ENCODE measurements around the gene LAMTOR4.

LAMTOR4 gene

GRCh38 chr7:100153708-100154535, 5.2 kb downstream of the LAMTOR4 start:
- DNase-seq (ENCODE audit: low read depth in 2 of 2), result no peak

DNA sequence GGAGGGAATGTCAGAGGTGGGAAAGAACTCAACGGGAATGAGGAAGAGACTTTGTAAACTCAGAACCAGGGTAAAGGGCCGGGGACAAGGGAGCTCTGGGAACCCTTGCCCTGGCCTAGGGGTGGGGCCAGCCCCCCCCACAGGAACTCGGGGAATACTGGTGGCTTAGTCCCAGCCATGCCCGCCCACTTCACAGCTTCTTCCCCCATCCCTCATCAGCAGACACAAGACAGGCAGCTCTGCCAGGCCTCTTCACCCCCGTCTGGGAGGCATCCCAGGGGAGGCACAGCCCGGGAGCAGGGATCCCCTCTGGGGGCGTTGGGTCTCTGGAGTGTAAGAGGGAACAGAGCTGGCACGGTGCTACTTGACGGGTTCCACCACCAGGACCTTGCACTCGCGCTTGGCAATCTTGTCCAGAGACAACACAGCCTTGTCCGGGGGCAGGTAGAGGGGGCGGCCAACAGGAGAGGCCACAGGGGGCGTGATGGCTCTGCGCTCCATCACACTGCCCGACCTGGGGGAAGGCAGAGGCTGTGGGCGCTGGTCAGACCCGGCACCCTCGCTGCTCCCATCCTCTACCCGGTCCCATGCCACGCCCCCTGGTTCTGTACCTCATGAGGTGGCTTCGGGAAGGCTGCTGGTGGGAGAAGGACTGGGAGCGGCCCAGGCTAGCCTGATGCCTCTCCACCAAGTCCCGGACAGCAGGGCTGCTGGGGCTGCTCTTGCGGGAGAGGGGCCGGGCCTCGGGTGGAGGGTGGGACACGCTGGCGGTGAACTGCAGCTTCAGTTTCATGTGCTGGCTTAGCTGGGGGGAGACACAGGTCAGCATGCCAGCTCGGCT, 6.2 kb downstream of the LAMTOR4 start:
- DNase-seq (ENCODE audit: low read depth in 2 of 2), result no peak

DNA sequence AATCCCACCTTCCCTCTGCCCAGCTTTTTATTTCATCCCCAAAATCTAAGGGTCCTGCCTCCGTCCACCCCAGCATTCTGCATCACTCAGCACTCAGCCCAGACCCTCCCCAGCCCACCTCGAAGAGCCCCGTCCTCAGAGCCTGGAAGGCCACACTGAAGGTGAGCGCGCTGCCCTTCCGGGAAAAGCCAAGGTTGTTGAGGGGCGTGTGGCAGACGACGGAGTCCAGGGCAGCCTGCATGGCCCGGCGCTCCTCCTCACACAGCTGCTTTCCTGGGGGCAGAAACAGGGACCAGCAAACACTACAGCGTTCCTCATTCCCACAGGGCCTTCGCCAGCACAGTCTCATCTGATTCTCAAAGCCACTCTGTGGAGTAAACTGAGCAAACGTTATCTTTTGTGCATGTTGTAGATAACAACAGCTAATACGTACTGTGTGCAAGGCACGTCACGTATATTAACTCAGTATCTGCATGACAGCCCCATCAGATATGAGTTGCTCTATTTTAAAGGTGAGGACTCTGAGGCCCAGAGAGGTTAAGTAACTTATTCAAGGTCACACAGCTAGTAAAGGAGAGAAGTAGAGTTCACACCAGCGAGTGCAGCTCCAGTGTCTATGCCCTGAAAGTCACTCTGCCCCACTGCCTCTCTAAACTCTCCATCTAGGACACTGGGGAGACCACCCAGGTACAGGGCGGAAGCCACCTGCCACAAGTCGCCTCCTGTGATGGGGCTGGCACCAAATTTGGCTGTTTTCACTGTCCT, 7.0 kb downstream of the LAMTOR4 start:
- no peak for DNase-seq (ENCODE audit: low read depth in 2 of 2)

DNA sequence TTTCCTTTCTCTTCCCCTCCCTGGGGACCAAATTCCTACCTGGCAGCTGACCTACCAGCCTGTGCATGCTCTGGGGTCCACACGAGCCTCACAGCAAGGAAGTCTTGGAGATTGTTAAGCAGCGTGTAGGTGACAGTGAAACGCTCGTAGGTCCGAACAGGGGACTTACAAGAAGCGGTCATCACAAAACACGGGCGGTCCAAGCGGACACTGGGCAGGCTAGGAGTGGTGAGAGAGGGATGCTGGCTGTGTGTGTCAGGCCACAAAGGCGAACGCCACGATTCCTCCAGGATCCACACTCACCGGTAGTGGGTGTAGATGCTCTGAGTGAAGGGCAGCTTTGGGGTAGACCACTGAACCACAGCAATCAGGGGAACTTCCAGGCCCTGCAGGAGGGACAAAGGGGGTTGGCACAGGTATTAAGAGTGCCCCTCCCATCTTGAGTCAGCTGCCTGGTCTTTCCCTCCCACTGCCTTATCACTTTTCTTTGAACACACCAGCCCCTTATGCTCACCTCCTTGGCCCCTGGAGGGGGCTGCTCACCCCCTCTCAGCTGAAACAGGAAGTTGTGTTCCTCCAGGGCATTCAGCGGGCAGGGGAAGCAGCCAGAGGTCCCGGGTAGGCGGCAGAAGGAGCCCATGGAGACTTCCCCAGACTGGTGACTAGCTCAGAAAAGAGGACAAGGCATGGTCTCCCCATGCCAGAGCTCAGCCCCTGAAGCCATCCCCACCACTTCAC, 7.8 kb downstream of the LAMTOR4 start:
- no peak for DNase-seq (ENCODE audit: low read depth in 2 of 2)

DNA sequence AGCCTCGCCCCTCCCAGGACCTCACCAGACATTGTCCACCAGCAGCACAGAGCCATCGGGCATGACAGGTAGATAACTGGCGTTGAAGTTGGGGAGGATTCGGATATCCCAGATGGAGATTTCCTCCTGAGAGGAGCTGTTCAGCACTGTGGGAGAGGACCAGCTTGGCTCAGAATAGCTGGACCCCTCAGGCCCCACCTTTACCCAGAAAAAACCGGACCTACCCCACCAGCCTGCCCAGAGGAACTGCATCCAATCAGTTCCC, 8.3 kb downstream of the LAMTOR4 start:
- DNase-seq (ENCODE audit: low read depth in 2 of 2), result no peak

DNA sequence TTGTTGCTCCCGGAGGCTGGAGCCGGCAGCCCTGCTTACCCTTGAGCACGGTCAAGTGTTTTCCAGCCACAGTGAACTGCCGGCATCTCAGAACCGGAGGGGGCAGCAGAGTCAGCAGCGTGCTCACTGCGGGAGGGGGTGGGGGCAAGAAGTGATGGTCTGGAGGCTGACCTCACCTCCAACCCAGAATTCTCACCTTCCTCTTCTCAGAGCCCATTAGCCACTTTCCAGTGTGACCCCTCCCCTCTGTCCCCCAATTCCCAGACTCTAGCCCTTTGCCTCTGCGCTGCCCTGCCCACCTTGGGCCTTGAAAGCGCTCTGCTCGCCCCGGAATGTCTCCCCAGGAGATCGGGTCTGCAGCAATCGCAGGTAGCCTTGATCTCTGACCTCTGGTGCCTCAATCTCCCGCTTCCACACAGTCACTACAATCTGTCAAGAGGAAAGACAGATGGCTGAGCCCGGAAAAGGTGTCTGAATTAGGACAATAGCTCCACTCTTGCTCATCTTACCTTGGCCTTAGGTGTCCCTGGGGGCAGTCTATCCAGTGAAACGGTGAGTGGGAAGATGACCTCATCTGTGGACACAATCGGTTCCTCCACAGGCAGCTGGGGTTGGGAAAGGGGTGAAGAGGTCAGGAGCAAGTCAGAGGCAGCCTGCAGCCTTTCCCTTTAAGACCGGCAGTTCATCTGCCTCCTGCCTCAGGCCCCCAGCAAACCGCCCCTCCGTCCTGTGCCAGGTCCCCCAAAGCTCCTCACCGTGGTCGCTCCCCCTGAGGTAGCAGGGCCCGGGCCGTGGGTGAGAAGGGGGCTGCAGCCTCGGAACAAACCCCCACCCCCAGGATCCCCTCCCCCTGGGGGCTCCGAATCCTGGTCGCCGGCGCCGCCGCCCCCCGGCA, 8.9 kb downstream of the LAMTOR4 start:
- no peak for DNase-seq (ENCODE audit: low read depth in 2 of 2)

- DNase-seq (ENCODE audit: low read depth in 2 of 2), result peak; percentile 82 to 85
Measured at GRCh38 chr7:100158229-100159098, 9.7 kb downstream of the LAMTOR4 start, which contains the start of gene TRAPPC14. TRAPPC14 (minus strand) TSS chr7:100158723; CDS start chr7:100158499, 224 bp downstream.

DNA sequence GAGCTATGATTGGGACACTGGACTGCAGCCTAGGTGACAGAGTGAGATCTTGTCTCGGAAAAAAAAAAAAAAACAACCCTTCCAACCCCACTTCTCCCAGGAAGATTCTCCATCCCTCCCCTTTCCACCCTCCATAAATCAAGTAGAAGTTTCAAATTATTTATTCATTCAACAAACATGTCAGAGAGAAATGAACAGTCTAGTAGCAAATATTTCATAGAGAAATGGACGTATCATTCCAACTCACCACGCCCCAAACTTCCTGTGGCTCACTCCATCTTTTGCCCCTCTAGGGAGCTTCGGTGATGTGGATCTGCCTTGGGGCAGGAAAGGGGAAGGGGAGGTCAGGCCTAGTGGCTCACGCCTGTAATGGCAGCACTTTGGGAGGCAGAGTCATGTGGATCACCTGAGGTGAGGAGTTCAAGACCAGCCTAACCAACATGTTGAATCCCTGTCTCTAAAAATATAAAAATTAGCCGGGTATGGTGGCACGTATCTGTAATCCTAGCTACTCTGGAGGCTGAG, 10.4 kb downstream of the LAMTOR4 start:
- DNase-seq (ENCODE audit: low read depth in 2 of 2), result no peak

GRCh38 chr7:100160067-100160466, 11.3 kb downstream of the LAMTOR4 start:
- DNase-seq (ENCODE audit: low read depth in 2 of 2), result no peak

GRCh38 chr7:100163006-100163531, 14.4 kb downstream of the LAMTOR4 start:
- DNase-seq (ENCODE audit: low read depth in 2 of 2), result no peak

DNA sequence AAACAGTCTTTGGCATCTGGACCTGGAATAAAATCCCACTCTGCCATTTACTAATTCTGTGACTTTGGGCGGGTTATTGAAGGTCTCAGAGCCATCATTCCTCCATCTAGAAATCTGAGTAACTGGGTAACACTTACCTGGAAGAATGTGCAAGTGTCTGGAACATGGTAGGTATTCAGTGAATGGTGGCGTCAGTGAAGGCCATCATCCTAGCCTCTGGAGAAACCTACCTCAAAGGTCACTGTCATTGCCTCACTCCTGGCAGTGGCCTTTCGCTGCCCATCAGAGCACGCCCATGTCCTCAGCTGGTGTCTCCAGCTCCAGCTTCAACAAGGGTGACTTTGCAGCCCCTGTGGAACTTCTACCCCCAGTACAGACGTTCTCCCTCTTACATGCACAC, 15.2 kb downstream of the LAMTOR4 start:
- DNase-seq (ENCODE audit: low read depth in 2 of 2), result no peak

GRCh38 chr7:100166317-100166940, 17.7 kb downstream of the LAMTOR4 start:
- DNase-seq (ENCODE audit: low read depth in 2 of 2), result no peak

DNA sequence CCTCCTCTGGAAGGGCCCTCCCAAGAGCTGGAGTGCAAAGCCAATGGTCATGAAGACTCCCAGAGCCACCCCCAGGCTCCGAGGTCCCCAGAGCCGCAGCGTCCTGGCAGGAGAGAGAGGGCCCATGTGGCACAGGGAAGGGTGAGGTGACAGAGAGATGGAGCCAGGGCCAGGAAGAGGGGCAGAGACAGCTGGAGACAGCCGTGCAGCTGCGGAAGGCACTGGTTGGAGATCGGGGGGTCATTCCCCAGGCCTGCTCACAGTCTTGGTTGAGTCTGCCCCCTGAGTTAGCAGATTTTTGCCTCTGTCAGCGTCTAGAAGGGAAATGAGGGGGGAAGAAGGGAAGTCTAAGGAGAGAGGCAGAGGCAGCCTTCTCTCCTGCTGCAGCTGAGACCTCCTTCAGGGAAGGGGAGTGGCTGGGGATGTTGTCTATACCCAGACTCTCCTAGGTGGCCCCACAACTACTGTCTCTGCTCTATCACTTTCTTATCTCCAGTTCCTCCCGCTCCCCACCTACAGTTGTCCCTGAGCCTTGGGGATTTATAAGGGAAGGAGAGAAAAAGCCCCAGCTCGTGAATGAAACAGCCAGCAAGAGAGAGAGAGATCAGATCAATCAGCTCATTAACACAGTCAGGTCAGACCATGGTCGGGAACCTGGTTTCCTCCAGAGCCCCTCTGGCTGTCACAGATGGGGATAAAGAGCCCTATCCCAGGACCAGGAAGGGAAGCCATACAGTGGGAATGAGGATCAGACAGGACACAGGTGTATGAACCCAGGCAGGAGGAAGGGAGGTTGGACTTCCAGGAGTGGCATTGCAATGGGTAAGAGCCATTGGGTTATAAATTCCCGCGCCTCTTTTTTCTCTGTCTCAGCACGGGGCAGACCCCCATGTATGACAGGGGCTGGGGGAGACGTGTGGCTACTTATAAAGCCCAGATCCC, 18.5 kb downstream of the LAMTOR4 start:
- DNase-seq (ENCODE audit: low read depth in 2 of 2), result no peak

DNA sequence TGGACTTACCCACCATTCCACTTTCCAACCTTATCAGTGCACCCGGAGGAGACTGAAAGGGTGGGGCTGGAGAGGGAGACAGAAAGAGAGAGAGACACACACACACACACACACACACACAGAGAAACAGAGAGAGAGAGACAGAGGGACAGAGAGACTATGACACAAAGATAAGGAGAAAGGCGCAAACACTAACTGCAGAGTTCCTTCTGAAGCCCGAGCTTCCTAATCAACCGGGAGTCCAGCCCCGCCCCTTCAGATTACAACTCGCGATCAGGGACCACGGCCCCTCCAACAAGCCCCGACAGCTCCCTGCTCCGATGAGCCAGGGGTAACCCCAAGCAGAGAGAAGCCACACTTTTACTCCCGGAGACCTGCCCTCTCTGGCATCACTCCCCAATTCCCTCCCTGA, 19.2 kb downstream of the LAMTOR4 start:
- DNase-seq (ENCODE audit: low read depth in 2 of 2), result no peak

GRCh38 chr7:100169147-100169850, 20.6 kb downstream of the LAMTOR4 start:
- no peak for DNase-seq (ENCODE audit: low read depth in 2 of 2)

DNA sequence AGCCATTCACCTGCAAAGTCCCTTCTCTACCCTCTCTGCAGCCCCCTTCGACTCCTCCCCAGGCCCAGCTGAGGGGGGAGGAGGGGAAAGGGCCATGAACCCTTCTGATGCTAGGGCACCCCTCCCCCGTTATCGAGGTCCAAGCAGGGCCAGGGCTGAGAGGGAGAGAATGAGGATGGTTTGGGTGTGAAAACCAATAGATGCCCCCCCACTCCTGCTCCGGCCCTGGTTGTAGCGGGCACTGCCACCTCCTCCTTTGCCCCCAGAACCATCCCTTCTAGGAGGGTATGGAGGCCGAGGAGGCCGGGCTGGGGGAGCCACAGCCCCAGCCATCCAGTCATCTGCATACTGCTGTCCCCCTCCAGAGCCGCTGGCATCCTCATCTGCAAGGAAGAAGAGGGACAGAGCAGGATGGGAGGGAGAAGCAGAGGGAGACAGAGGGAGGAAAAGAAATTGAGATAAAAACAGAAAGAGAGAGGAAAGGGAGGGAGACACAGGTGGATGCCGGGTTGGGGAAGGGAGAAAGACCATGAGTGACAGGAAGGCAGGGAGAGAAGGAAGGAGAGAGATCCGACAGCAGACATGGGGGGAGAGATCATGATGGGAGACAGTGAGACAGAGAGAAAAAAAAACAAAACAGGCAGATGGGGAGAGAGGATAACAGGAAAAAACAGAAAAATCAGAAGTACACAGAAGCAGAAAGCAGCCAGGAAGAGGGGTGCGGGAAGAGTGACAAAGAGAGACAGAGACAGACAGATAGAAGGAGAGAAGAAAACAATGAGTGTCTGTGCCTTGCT, 21.6 kb downstream of the LAMTOR4 start:
- no peak for DNase-seq (ENCODE audit: low read depth in 2 of 2)
